HepG2 (cell line): ENCODE measurements around the gene SLC16A3.

Experiments
- CBFB ChIP-seq: sonication (generic); formaldehyde crosslinking; IDR thresholded peaks from 2 replicates; pipeline ENCODE4 v1.4.0; 2020; ENCODE audit warnings: missing genetic modification reagents
- HNRNPLL ChIP-seq: fragments of 200-400 bp; formaldehyde crosslinking; IDR thresholded peaks from 2 replicates; pipeline ENCODE4 v1.6.1; 2017; ENCODE audit warnings: mild to moderate bottlenecking, low read depth, low read length; ENCODE audit not compliant: poor library complexity, severe bottlenecking
- IKZF1 ChIP-seq: fragments of 450-650 bp; IDR thresholded peaks from 2 replicates; pipeline ENCODE4 v1.7.1; 2016
- IRF2 ChIP-seq: IDR thresholded peaks from 2 replicates; pipeline ENCODE4 v1.6.1; 2018; ENCODE audit warnings: missing genetic modification reagents, missing compliant biosample characterization
- PRPF4 ChIP-seq: fragments of 200-400 bp; formaldehyde crosslinking; IDR thresholded peaks from 2 replicates; pipeline ENCODE4 v1.6.1; 2016; ENCODE audit warnings: low read length, low read depth; ENCODE audit not compliant: poor library complexity, severe bottlenecking
- ZNF781 ChIP-seq: sonication (generic); formaldehyde crosslinking; IDR thresholded peaks from 2 replicates; pipeline ENCODE4 v1.5.1; 2020; ENCODE audit warnings: borderline replicate concordance, mild to moderate bottlenecking, missing genetic modification reagents; ENCODE audit errors: not compliant biosample characterization
- TF ChIP-seq, protein P1 (sequence below): sonication (generic); formaldehyde crosslinking; IDR thresholded peaks from 2 replicates; pipeline ENCODE4 v1.4.0; 2020; ENCODE audit warnings: missing genetic modification reagents, mild to moderate bottlenecking, borderline replicate concordance

DNA sequence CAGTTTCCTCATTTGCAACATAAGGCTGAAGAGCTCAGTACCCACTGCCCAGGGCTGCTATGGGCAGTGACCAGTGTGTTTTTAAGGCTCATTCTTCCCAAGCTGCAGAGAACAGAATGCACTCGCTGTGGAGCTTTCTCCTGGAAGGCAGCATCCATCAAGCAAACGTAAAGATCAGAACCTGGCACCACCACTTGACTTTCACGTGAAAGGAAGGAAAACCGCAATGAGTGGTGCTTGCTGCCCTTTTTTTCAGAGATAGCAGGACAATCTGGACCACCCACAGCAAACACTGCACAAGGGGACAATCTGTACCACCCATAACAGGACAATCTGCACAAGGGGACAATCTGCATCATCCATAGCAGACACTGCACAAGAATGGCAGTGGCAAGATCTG is 33.5 kb downstream of the SLC16A3 start:
- TF ChIP-seq, protein P1, sequence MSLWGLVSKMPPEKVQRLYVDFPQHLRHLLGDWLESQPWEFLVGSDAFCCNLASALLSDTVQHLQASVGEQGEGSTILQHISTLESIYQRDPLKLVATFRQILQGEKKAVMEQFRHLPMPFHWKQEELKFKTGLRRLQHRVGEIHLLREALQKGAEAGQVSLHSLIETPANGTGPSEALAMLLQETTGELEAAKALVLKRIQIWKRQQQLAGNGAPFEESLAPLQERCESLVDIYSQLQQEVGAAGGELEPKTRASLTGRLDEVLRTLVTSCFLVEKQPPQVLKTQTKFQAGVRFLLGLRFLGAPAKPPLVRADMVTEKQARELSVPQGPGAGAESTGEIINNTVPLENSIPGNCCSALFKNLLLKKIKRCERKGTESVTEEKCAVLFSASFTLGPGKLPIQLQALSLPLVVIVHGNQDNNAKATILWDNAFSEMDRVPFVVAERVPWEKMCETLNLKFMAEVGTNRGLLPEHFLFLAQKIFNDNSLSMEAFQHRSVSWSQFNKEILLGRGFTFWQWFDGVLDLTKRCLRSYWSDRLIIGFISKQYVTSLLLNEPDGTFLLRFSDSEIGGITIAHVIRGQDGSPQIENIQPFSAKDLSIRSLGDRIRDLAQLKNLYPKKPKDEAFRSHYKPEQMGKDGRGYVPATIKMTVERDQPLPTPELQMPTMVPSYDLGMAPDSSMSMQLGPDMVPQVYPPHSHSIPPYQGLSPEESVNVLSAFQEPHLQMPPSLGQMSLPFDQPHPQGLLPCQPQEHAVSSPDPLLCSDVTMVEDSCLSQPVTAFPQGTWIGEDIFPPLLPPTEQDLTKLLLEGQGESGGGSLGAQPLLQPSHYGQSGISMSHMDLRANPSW (CRISPR knock-in tag) = no peak
- TF ChIP-seq IRF2 (CRISPR knock-in tag) = no peak
- no peak for TF ChIP-seq IKZF1
- no peak for TF ChIP-seq ZNF781 (CRISPR knock-in tag)
- TF ChIP-seq HNRNPLL = no peak
- no peak for TF ChIP-seq CBFB (CRISPR knock-in tag)
- TF ChIP-seq PRPF4 = no peak
